Lower leg skin (tissue), 3 donors: ENCODE results near the gene PROSER3.

Experiments
- POLR2A ChIP-seq, 2 donors: fragments of 450-650 bp; IDR thresholded peaks; one replicate each; pipeline ENCODE4 v1.6.1; 2016 to 2017; ENCODE audit warnings: antibody characterized with exemption in 2 of 2, mild to moderate bottlenecking in 1 of 2, moderate library complexity in 1 of 2
- TF ChIP-seq, protein P1 (sequence below), 3 donors: fragments of 450-650 bp; IDR thresholded peaks; one replicate each; pipeline ENCODE4 v1.5.1; 2016; ENCODE audit warnings: antibody characterized with exemption in 3 of 3, mild to moderate bottlenecking in 3 of 3, moderate library complexity in 2 of 3

DNA sequence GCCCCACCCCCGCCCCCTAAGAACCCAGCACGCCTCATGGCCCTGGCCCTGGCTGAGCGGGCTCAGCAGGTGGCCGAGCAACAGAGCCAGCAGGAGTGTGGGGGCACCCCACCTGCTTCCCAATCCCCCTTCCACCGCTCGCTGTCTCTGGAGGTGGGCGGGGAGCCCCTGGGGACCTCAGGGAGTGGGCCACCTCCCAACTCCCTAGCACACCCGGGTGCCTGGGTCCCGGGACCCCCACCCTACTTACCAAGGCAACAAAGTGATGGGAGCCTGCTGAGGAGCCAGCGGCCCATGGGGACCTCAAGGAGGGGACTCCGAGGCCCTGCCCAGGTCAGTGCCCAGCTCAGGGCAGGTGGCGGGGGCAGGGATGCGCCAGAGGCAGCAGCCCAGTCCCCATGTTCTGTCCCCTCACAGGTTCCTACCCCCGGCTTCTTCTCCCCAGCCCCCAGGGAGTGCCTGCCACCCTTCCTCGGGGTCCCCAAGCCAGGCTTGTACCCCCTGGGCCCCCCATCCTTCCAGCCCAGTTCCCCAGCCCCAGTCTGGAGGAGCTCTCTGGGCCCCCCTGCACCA is 29.3 kb downstream of the PROSER3 start:
- TF ChIP-seq, protein P1, sequence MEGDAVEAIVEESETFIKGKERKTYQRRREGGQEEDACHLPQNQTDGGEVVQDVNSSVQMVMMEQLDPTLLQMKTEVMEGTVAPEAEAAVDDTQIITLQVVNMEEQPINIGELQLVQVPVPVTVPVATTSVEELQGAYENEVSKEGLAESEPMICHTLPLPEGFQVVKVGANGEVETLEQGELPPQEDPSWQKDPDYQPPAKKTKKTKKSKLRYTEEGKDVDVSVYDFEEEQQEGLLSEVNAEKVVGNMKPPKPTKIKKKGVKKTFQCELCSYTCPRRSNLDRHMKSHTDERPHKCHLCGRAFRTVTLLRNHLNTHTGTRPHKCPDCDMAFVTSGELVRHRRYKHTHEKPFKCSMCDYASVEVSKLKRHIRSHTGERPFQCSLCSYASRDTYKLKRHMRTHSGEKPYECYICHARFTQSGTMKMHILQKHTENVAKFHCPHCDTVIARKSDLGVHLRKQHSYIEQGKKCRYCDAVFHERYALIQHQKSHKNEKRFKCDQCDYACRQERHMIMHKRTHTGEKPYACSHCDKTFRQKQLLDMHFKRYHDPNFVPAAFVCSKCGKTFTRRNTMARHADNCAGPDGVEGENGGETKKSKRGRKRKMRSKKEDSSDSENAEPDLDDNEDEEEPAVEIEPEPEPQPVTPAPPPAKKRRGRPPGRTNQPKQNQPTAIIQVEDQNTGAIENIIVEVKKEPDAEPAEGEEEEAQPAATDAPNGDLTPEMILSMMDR (IDR thresholded peaks at IDR 0.05): no peak
- TF ChIP-seq POLR2A (IDR thresholded peaks at IDR 0.05): no peak
